GM12801 (cell line): ENCODE measurements around the gene CAMK4.

Experiments used
- CTCF ChIP-seq: IDR thresholded peaks from one replicate; pipeline ENCODE4 v1.5.1; 2011; ENCODE audit warnings: control low read depth; ENCODE audit not compliant: insufficient read length; ENCODE audit errors: extremely low read depth

The CAMK4 gene

GRCh38 chr5:111320953-111321352 is 96.8 kb downstream of the CAMK4 start:
- no peak for TF ChIP-seq CTCF

GRCh38 chr5:111321376-111321775 is 97.2 kb downstream of the CAMK4 start:
- no peak for TF ChIP-seq CTCF

GRCh38 chr5:111326551-111326950 is 102.4 kb downstream of the CAMK4 start:
- TF ChIP-seq CTCF, result no peak

- no peak for TF ChIP-seq CTCF
These were observed 112.9 kb downstream of the CAMK4 start for GRCh38 chr5:111337133-111337532.

GRCh38 chr5:111337688-111338087 is 113.5 kb downstream of the CAMK4 start:
- TF ChIP-seq CTCF, result no peak

GRCh38 chr5:111345731-111346130 is 121.5 kb downstream of the CAMK4 start:
- no peak for TF ChIP-seq CTCF

- TF ChIP-seq CTCF, result no peak
These were observed 122.8 kb downstream of the CAMK4 start for GRCh38 chr5:111347021-111347420.
